CD14-positive monocyte (primary cell): ENCODE results near the gene VAV2. TPM values are rescaled to one million over a fixed set of nuclear protein-coding genes. Genes with fewer than 3 reads are reported as not detected.
A peak's percentile ranks its signal among the peaks of the same experiment; 100 is the strongest.

Source experiments
- DNase-seq, 3 donors: peaks; one replicate each; pipeline ENCODE4 v3.0.0-alpha.2; 2011 to 2022
- H2AFZ ChIP-seq: 2 replicates; pipeline ENCODE4 v1.6.0; 2012; ENCODE audit warnings: mild to moderate bottlenecking, low read depth, low read length, inconsistent platforms; ENCODE audit not compliant: insufficient read depth, poor library complexity, severe bottlenecking
- H3K27ac ChIP-seq, 2 donors: 1 replicate in 1 of 2; 2 replicates in 1 of 2; pipeline ENCODE4 v1.5.1; 2012 to 2013; ENCODE audit warnings: low read length in 2 of 2, control low read depth in 1 of 2, inconsistent platforms in 1 of 2, low read depth in 1 of 2, mild to moderate bottlenecking in 1 of 2
- H3K27me3 ChIP-seq, 2 donors: one replicate each; pipeline versions ENCODE4 v1.6.0 to v1.6.1; 2011 to 2013; ENCODE audit warnings: low read length in 2 of 2; ENCODE audit not compliant: control insufficient read depth in 2 of 2, insufficient read depth in 2 of 2
- H3K36me3 ChIP-seq, 2 donors: replicated peaks in 1 of 2; 1 replicate in 1 of 2; 2 replicates in 1 of 2; pipeline versions ENCODE4 v1.5.1 to v1.6.1; 2012 to 2013; ENCODE audit warnings: low read length in 2 of 2, control low read depth in 1 of 2, inconsistent platforms in 1 of 2, mild to moderate bottlenecking in 1 of 2; ENCODE audit not compliant: insufficient read depth in 2 of 2, control insufficient read depth in 1 of 2
- H3K4me1 ChIP-seq, 2 donors: 1 replicate in 1 of 2; 2 replicates in 1 of 2; pipeline versions ENCODE4 v1.5.1 to v1.6.1; 2012 to 2013; ENCODE audit warnings: low read length in 2 of 2, control low read depth in 1 of 2, inconsistent platforms in 1 of 2, mild to moderate bottlenecking in 1 of 2, moderate library complexity in 1 of 2; ENCODE audit not compliant: insufficient read depth in 2 of 2, control insufficient read depth in 1 of 2
- H3K4me2 ChIP-seq: replicated peaks from 2 replicates; pipeline ENCODE3; 2012; ENCODE audit warnings: low read length, moderate library complexity, mild to moderate bottlenecking; ENCODE audit not compliant: poor library complexity, severe bottlenecking; ENCODE audit errors: extremely low read depth
- H3K4me3 ChIP-seq, 3 experiments: fragments of 200-600 bp in 1 of 3; sonication (generic) in 1 of 3; replicated peaks in 1 of 3; 1 replicate in 2 of 3; 2 replicates in 1 of 3; pipeline ENCODE4 v1.5.1; 2011 to 2013; ENCODE audit warnings: low read length in 3 of 3, mild to moderate bottlenecking in 3 of 3, control low read depth in 2 of 3, low read depth in 2 of 3, inconsistent platforms in 1 of 3, moderate library complexity in 1 of 3
- H3K79me2 ChIP-seq: 2 replicates; pipeline ENCODE4 v1.6.0; 2012; ENCODE audit warnings: mild to moderate bottlenecking, control low read depth, inconsistent platforms, low read length, moderate library complexity; ENCODE audit not compliant: insufficient read depth
- H3K9ac ChIP-seq: 2 replicates; pipeline ENCODE4 v1.6.0; 2017; ENCODE audit warnings: low read length, mild to moderate bottlenecking; ENCODE audit not compliant: insufficient read depth, poor library complexity, severe bottlenecking
- H3K9me3 ChIP-seq, 2 donors: replicated peaks in 1 of 2; 1 replicate in 1 of 2; 2 replicates in 1 of 2; pipeline versions ENCODE4 v1.5.1 to v1.6.1; 2012 to 2013; ENCODE audit warnings: low read length in 2 of 2, control low read depth in 1 of 2; ENCODE audit not compliant: control insufficient read depth in 1 of 2, insufficient read depth in 1 of 2
- H4K20me1 ChIP-seq: 2 replicates; pipeline ENCODE4 v1.6.0; 2012; ENCODE audit warnings: mild to moderate bottlenecking, low read length, control low read depth, moderate library complexity; ENCODE audit not compliant: insufficient read depth
- H3K27ac Mint-ChIP-seq, 7 donors: one replicate each; pipeline ENCODE4 v1.8.0; 2020; ENCODE audit warnings: mild to moderate bottlenecking in 7 of 7, mixed read lengths in 7 of 7, moderate library complexity in 6 of 7, inconsistent platforms in 2 of 7
- H3K27me3 Mint-ChIP-seq, 3 donors: one replicate each; pipeline ENCODE4 v1.8.0; 2021 to 2022; ENCODE audit warnings: low read depth in 3 of 3, mild to moderate bottlenecking in 3 of 3, mixed read lengths in 3 of 3, moderate library complexity in 3 of 3, inconsistent platforms in 1 of 3
- H3K36me3 Mint-ChIP-seq, 2 donors: one replicate each; pipeline ENCODE4 v1.8.0; 2020; ENCODE audit warnings: mixed read lengths in 2 of 2, inconsistent platforms in 1 of 2, mild to moderate bottlenecking in 1 of 2
- H3K4me1 Mint-ChIP-seq: one replicate; pipeline ENCODE4 v1.8.0; 2020; ENCODE audit warnings: mild to moderate bottlenecking, mixed read lengths
- H3K4me3 Mint-ChIP-seq, 2 donors: one replicate each; pipeline ENCODE4 v1.8.0; 2020; ENCODE audit warnings: mild to moderate bottlenecking in 2 of 2, mixed read lengths in 2 of 2, moderate library complexity in 1 of 2
- H3K9me3 Mint-ChIP-seq, 7 donors: one replicate each; pipeline ENCODE4 v1.8.0; 2020 to 2022; ENCODE audit warnings: mixed read lengths in 7 of 7, mild to moderate bottlenecking in 6 of 7, moderate library complexity in 6 of 7, inconsistent platforms in 2 of 7
- CTCF ChIP-seq: fragments of 200-600 bp; IDR thresholded peaks from one replicate; pipeline ENCODE4 v1.8.0; 2022; ENCODE audit warnings: antibody characterized with exemption, mild to moderate bottlenecking
- WGBS: methylation state at CpG from one replicate; pipeline ENCODE4 v1.1.5; 2013; ENCODE audit warnings: missing lambda C conversion rate; ENCODE audit not compliant: insufficient coverage; 5-methylcytosine and 5-hydroxymethylcytosine counted together
- intact Hi-C, 2 donors: fragments of 100-400 bp; cut with micrococcal nuclease; formaldehyde crosslinking; loops; one replicate each; pipeline versions ENCODE4 v1.15.0 to v1.15.1; 2023
- polyA plus RNA-seq, 3 donors: library from polyadenylated mRNA; depleted of rRNA in 1 of 3; unstranded in 2 of 3; stranded (reverse) in 1 of 3; fragments of 300-500 nt in 2 of 3; fragments of >200 nt in 1 of 3; fragmentation: Illumina TruSeq in 2 of 3; gene quantifications; 1 replicate in 2 of 3; 2 replicates in 1 of 3; pipeline ENCODE4 v1.2.3, GENCODE V29; 2012 to 2021

Gene VAV2
- polyA plus RNA-seq, 3 donors: 2.3 to 13.6 (median 2.3) TPM

- Histone ChIP-seq H3K9ac (no peak overlapping the region), H3K9me3 (no peaks in the 10 kb centered on the region), H3K36me3 (peaks cover 24 to 73% of the 10 kb centered on the region in 2 donors), H3K27me3 (no peaks in the 10 kb centered on the region), H3K79me2 (no peaks in the 10 kb centered on the region), H3K4me1 (no peaks in the 10 kb centered on the region), H3K27ac (no peak overlapping the region), H4K20me1 (no peaks in the 10 kb centered on the region), H3K4me2 (no peak overlapping the region), H2AFZ (no peak overlapping the region), H3K4me3 (no peak overlapping the region)
- Mint-ChIP-seq H3K36me3 (peaks cover 35 to 69% of the 10 kb centered on the region in 2 donors), H3K9me3 (peaks cover 0 to 2% (median 0%) of the 10 kb centered on the region in 7 donors), H3K4me1 (no peaks in the 10 kb centered on the region), H3K27me3 (peaks cover 0 to under 1% (median 0%) of the 10 kb centered on the region in 3 donors), H3K27ac (peak overlapping the region in 1 of 7 donors; percentile 25), H3K4me3 (no peak overlapping the region)
- no peak for DNase-seq
- WGBS: 69% methylated on average over 15 of the region's 21 CpGs
- intact Hi-C loops: no loop called here
- no peak for TF ChIP-seq CTCF
These were observed 189.0 kb downstream of the VAV2 start for GRCh38 chr9:133803028-133803585.

GRCh38 chr9:133801739-133802138 is 190.4 kb downstream of the VAV2 start:
- H3K79me2 ChIP-seq: no peaks in the 10 kb centered on the region
- no peaks in the 10 kb centered on the region for H3K4me1 Mint-ChIP-seq
- peaks cover 0 to 2% (median 0%) of the 10 kb centered on the region in 3 donors for H3K27me3 Mint-ChIP-seq
- peaks cover 12 to 66% of the 10 kb centered on the region in 2 donors for H3K36me3 ChIP-seq
- H3K4me1 ChIP-seq: no peaks in the 10 kb centered on the region
- DNase-seq: no peak
- intact Hi-C loops: no loop called here
- no peak overlapping the region for H3K4me2 ChIP-seq
- 98% methylated on average over 8 of the region's 10 CpGs for WGBS
- no peak overlapping the region for H3K4me3 ChIP-seq
- H3K36me3 Mint-ChIP-seq: peaks cover 33 to 63% of the 10 kb centered on the region in 2 donors
- no peaks in the 10 kb centered on the region for H3K27me3 ChIP-seq
- no peaks in the 10 kb centered on the region for H4K20me1 ChIP-seq
- no peak overlapping the region for H3K9ac ChIP-seq
- H3K9me3 ChIP-seq: no peaks in the 10 kb centered on the region
- H3K27ac Mint-ChIP-seq: peak overlapping the region in 2 of 7 donors; percentile 1
- H3K27ac ChIP-seq: no peak overlapping the region
- TF ChIP-seq CTCF: no peak
- no peak overlapping the region for H2AFZ ChIP-seq
- no peak overlapping the region for H3K4me3 Mint-ChIP-seq
- H3K9me3 Mint-ChIP-seq: peaks cover 0 to 2% (median 0%) of the 10 kb centered on the region in 7 donors
